Dedifferentiated amniotic fluid mesenchymal stem cell (primary cell): ENCODE results near the gene MIB1.

Experiments
- DNase-seq: peaks from one replicate; pipeline ENCODE4 v3.0.0-alpha.2; 2016; ENCODE audit errors: extremely low spot score

The MIB1 gene

DNA sequence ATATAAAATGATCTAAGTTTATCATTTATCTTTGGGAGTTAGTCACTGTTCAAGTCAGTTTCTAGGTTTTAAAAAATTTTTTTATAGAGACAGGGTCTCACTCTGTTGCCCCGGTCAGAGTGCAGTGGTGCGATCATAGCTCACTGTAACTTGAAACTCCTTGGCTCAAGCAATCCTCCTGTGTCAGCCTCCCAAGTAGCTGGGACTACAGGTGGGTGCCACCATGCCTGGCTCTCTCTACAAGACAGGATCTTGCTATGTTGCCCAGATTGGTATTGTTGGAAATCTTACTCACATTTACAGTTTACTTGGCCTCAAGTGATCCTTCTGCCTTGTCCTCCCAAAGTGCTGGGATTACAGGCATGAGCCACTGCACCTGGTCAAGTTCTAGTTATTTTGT is 74.5 kb downstream of the MIB1 start:
- no peak for DNase-seq

DNA sequence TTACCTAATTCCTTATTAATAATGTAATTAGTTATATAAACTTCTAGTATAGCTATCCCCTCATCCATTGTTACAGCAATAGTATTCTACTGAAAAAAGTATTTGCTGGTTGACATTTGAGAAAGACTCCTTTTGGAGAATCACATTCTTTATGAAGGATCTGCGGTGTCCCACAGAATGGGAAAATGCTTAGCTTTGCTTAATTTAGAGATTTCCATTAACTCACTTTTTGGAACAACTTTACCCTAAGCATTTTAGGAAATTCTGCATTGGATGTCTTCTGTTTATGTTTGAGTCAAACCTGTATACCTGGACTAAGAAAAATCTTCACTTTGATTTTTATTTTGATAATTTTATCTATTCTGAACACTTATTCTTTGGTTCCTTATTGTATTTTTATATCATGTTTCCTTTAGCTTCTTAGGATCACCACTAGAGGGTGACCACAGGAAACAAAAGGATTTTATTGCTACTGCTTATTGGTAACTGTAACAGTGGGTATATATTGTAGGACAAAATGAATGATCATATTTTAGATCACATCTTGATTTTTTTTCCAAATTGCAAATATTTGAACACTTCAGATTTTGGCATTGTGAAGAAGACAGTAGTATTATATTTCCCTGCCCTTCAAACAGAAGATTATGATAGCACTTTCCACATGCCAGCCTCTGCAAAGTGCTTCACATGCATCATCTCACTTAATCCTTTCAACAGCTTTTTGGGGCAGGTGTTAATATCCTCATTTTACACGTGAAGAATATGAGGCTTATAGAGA is 79.6 kb downstream of the MIB1 start:
- DNase-seq: peak; percentile 22

GRCh38 chr18:21820811-21821143 is 80.2 kb downstream of the MIB1 start:
- no peak for DNase-seq

GRCh38 chr18:21823848-21824247 is 83.3 kb downstream of the MIB1 start:
- DNase-seq: no peak

DNA sequence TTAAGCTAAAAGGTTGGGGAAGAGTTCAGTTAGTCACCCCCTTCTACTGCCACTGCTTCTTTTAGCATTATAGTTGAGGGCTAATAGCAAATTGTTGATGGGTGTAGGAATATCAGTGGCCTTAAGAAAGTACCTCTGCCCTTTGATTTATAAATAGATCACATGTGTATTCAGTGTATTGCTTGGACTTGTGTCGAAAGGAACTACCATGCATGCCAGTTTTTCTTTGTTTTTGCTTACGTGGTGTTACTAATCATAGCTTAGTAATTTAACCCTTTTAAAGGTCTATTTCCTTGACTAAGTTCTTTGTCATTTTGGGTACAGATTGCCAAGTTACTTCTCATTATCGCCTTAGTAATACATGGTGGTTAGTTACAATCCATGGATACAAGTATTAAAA is 85.6 kb downstream of the MIB1 start:
- DNase-seq: no peak

- DNase-seq: no peak
These were observed 86.2 kb downstream of the MIB1 start for GRCh38 chr18:21826641-21827302.

DNA sequence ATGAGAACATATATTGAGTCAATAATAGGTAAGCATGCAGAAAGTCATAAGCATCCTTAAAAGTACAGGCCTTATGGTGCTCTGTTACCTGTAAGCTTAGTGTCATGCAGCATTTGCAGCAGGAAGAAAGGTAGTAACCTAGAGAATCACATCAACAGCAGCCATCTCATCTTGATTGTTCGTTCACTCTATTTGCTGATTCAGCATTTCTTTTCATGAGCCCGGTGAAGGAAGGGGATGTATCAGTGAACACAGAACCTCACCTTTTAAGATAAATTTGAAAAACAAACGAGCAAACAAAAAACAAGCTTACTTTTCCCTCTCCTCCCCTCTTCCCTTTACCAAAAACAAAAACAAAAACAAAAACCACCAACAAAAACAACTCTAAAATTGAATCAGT is 89.9 kb downstream of the MIB1 start:
- no peak for DNase-seq

DNA sequence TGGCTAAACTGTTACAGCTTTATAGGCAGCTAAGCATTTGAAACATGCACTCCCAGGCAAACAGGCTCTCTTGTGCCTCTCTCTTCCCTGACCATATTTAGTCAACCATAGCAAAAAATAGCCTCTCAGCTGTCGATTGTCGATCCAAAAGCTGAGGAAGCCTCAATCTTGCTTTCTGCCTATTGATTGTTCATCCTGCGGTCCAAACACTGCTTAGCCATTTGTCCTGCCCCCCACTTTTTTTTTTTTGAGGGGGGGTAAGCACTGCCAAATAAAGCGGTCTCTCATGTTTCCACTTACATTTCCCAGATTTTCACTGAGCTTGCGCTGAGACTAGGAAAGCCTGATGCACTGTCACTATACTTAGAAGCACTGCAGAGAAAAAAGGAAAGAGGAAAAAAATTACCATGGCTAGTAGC is 90.8 kb downstream of the MIB1 start:
- DNase-seq: no peak

DNA sequence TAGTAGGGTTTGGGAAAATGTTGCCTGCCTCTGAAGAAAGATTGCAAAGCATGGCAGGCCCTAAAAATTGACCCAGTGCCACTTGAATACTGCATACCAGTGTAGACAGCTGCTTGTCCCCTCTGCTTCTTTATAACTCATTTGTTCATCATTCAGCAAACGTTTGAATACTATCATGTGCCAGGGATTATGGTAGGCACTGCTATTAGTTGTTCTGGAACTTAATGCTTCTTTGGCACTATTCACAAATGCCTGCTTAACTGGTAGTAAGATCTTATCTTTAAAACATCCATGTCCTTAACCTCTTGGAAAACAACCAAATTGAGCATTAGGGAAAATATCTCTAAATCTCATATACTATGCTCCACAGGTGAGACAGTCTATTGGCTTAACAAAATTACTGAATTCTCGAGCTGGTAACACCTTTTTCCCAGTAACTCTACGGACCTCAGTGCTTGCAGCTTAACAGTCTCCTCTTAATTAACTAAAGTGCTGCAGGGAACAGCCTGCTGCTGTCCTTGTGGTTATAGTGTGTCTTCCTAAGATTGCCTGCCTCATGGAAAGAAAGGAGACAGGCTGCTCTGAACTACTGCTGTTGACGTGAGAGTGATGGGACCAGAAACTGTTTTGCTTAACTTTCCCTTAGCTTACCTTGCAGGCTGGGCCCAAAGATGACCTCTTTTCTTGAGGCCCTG is 93.2 kb downstream of the MIB1 start:
- DNase-seq: no peak

- no peak for DNase-seq
These were observed 93.7 kb downstream of the MIB1 start for GRCh38 chr18:21834299-21834660.

- no peak for DNase-seq
These were observed 101.0 kb downstream of the MIB1 start for GRCh38 chr18:21841570-21841969.

GRCh38 chr18:21843341-21843740 is 102.7 kb downstream of the MIB1 start:
- DNase-seq: no peak

DNA sequence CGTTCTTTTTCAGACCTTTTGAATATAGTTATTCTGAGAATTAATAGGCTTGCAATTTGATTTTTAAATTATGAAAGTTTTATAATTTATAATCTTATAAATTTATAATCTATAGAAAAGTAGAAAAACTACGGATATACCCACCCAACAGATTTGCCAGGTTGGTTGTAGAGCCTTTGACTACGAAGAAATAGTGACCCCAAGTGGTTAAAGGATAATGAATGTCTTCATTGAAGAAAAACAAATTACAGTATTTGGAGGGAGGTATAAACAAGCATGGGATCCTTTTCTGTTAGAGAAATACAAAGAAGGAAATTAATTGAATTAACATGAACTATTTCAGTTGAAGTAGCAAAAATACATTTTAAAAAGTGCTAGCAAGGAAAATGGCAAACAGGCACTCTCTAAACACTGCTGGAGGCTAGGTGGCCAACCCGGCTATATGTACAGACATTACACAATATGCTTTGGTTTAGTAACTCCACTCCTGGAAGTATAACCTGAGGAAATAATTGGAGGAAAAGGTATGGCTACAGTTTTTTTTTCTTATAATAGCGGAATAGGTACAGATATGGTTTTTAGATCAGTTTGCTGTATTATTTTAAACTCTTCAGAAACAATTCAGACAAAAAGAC is 110.9 kb downstream of the MIB1 start:
- DNase-seq: no peak

GRCh38 chr18:21853016-21853415 is 112.4 kb downstream of the MIB1 start:
- peak; percentile 34 for DNase-seq

DNA sequence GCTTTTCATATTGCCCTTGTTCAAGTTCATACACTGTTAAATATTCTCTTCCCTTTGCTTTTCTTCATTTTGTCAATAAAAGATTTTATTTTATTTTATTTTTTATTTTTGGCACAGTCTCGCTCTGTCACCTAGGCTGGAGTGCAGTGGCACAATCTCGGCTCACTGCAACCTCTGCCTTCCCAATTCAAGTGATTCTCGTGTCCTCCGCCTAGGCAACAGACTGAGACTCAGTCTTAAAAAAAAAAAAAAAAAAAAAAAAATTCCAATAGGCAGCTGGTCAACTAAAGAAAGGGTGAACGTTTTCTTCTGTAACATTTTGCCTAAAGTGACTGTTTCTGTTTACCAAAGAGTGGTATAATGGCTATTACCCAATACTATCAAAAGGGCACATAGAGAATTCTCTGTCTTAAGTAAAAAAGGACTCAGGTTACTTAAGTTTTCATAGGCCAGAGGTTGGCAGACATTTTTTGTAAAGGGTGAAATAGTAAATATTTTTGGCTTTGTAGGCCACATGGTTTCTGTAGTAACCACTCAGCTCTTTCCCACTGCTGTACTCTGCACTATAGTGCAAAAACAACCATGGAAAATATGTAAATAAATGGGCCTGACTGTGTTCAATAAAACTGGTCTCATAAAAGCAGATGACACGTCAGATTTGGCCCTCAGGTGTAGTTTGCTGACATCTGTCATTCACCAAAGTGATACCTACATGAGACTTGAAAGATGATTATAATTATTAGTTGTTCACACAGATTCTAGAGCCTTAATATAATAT is 113.4 kb downstream of the MIB1 start:
- no peak for DNase-seq

GRCh38 chr18:21855432-21855831 is 114.8 kb downstream of the MIB1 start:
- no peak for DNase-seq

- DNase-seq: no peak
These were observed 117.3 kb downstream of the MIB1 start for GRCh38 chr18:21857871-21858270.

- DNase-seq: no peak
These were observed 118.0 kb downstream of the MIB1 start for GRCh38 chr18:21858544-21858943.

GRCh38 chr18:21864386-21864785 is 123.8 kb downstream of the MIB1 start:
- no peak for DNase-seq

DNA sequence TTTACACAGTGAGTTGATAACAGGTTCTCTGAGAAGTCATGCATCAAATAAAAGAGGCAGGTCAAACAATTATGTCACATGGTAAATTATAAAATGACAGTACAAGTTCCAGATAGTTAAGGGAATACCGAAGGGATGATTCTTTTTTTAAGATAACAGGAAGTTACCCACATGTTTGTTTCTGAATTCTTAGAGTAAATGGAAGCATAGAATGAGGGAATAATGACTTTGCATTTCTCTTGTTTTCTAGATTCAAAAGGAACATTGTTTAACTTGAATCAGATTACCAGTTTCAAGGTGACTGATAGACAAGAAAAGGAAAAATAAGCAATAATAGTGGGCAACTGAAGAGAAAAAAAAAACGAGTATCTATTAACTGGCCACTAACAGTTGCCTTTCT is 124.5 kb downstream of the MIB1 start:
- DNase-seq: no peak

DNA sequence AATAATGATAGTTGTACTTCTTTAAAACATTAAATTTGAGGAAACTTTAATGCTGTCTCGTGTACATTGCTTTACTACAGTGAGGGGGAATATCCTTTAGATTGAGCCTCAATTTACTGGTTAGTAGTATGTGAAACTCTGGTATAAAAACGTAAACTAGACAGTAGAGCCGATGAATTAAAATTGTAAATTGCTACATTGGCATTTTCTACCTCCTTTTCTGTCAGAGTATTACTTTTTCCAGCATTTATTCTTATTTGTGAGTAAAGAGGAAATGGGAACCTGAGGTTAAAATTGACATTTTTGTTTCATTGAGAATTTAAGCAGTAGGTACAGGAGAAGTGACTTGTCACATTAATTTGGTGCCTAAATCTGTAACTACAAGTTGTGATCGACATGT is 128.2 kb downstream of the MIB1 start:
- DNase-seq: no peak

- DNase-seq: no peak
These were observed 149.0 kb downstream of the MIB1 start for GRCh38 chr18:21889570-21889969.
